ENCODE data around the gene DSN1.

Gene DSN1

DNA sequence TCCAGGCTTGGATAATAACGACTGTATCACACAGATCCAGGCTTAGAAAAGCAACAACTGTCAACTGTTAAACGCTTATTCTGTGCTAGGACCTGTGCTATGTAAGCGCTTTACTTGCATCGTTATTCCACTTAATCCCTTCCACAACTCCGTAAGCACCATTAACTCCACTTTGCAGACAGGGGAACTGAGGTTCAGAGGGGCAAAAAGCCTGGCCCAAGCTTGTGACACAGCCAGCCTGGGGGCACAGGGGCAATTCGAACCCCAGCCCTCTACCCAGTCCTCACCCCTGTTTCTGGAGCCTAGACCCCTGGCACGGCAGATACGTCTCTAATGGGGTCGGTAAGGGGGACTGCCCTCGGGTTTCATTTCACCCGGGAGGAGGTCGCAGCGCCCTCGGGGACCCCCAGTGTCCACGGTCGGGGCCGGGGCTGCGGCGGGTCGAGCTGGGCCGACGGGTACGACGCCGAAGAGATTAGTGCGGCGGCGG, 411 bp downstream of the DSN1 start:
- DNase-seq (ENCODE audit: low spot score in 2 of 2) (no peak), ATAC-seq (replicated peaks; ENCODE audit: extremely low read depth, poor library complexity, severe bottlenecking) (no peak)
- Mint-ChIP-seq H3K4me1 (peaks cover 21% of the 10 kb centered on the region), H3K27ac (ENCODE audit: low read depth) (peak overlapping the region; percentile 96), H3K9me3 (no peaks in the 10 kb centered on the region), H3K27me3 (no peaks in the 10 kb centered on the region), H3K36me3 (ENCODE audit: insufficient read depth) (peaks cover 18% of the 10 kb centered on the region), H3K4me3 (peak overlapping the region; percentile 82)

DNA sequence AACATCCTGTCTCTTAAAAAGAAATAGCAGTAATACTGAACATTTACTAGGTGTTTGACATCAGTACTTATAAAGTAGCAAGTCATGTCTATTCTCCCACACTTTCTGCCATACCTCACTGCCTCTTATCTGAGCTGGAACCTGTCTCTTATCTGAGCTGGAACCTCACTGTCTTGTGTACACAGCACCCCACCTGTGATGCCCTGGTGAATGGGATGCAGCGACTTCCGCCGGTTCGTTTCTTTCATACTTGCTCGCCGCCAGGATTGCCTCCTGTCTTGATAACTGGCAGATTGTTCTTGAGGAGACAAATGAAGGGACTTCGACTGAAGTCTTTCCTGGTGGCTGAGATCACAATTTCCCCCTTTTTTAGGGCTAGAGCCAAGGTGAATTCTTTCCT, 2.9 kb downstream of the DSN1 start:
- no peak overlapping the region for H3K4me3 Mint-ChIP-seq
- no peak for DNase-seq (ENCODE audit: low spot score in 2 of 2)
- no peak for ATAC-seq (replicated peaks; ENCODE audit: extremely low read depth, poor library complexity, severe bottlenecking)
- no peaks in the 10 kb centered on the region for H3K9me3 Mint-ChIP-seq
- no peaks in the 10 kb centered on the region for H3K27me3 Mint-ChIP-seq
- H3K27ac Mint-ChIP-seq (ENCODE audit: low read depth): no peak overlapping the region
- H3K36me3 Mint-ChIP-seq (ENCODE audit: insufficient read depth): peaks cover 20% of the 10 kb centered on the region
- H3K4me1 Mint-ChIP-seq: peaks cover 21% of the 10 kb centered on the region

DNA sequence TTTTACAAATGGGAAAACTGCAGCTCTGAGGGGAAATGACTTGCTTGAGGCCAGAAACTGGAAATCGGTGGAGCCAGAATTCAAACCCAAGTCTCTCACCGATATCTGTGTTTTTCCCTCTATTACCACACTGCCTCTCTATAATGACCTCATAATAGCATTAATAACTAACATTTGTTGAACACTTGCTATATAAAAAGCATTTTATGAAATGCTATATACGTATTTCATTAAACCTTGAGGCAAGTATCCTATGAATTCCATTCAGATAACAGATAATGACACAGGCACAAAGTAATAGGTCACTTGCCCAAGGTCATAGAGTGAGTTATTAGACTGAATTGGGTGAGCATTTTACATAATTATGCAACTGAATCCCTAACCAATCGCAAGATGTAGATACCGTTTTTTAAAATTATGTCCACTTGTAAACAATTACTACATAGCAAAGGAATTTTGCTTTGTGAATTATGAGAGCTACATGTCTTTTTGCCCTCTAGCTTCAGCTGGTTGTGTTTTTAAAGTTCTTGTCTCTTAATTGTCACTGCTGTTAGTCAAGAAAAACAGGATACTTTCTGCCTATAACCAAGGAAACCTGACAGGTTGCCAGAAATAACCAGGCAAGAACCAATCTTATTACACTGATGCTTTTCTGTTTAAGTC, 4.7 kb downstream of the DSN1 start:
- Mint-ChIP-seq H3K36me3 (ENCODE audit: insufficient read depth) (peaks cover 21% of the 10 kb centered on the region), H3K27ac (ENCODE audit: low read depth) (no peak overlapping the region)
- ATAC-seq (replicated peaks; ENCODE audit: extremely low read depth, poor library complexity, severe bottlenecking): no peak

DNA sequence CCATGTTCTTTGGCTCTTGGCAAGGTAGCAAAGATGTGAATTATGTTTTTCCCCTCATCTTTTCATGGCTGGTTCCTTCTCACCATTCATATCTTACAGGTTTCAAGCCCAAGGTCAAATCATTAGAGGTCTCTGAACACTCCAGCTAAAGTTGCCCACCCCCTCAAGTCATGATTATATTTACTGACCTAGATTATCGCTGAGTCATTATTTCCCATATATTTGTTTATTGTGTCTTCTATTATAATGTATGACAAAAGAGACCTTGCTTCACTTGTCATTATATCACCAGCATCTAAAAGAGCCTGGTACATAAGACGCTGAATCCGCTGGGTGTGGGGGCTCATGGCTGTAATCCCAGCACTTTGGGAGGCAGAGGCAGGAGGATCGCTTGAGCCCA, 12.4 kb downstream of the DSN1 start:
- DNase-seq (ENCODE audit: low spot score in 2 of 2): no peak
- H3K36me3 Mint-ChIP-seq (ENCODE audit: insufficient read depth): peaks cover 17% of the 10 kb centered on the region
- H3K27ac Mint-ChIP-seq (ENCODE audit: low read depth): no peak overlapping the region
- H3K9me3 Mint-ChIP-seq: no peaks in the 10 kb centered on the region
- H3K4me3 Mint-ChIP-seq: no peak overlapping the region
- H3K4me1 Mint-ChIP-seq: peaks cover 6% of the 10 kb centered on the region
- no peaks in the 10 kb centered on the region for H3K27me3 Mint-ChIP-seq
- no peak for ATAC-seq (replicated peaks; ENCODE audit: extremely low read depth, poor library complexity, severe bottlenecking)

More for the DNA sequence above, 4.7 kb downstream of the DSN1 start:
- Mint-ChIP-seq H3K4me1 (peaks cover 16% of the 10 kb centered on the region), H3K4me3 (no peak overlapping the region), H3K27me3 (no peaks in the 10 kb centered on the region), H3K9me3 (no peaks in the 10 kb centered on the region)
- DNase-seq (ENCODE audit: low spot score in 2 of 2): no peak

DNA sequence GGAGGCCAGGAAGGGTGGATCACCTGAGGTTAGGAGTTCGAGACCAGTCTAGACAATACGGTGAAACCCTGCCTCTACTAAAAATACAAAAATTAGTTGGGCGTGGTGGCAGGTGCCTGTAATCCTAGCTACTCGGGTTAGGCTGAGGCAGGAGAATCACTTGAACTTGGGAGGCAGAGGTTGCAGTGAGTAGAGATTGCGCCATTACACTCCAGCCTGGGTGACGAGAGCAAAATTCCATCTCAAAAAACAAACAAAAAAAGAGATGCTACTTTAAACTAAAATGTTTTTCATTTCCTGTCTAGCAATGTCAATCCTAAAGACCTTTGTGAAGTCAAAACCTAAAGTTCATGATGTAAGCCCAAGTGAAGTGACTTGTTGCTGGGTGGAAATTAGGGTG, 12.9 kb downstream of the DSN1 start:
- Mint-ChIP-seq H3K4me3 (no peak overlapping the region), H3K36me3 (ENCODE audit: insufficient read depth) (peaks cover 15% of the 10 kb centered on the region), H3K27ac (ENCODE audit: low read depth) (no peak overlapping the region), H3K4me1 (peaks cover 6% of the 10 kb centered on the region), H3K9me3 (no peaks in the 10 kb centered on the region), H3K27me3 (no peaks in the 10 kb centered on the region)
- ATAC-seq (replicated peaks; ENCODE audit: extremely low read depth, poor library complexity, severe bottlenecking): no peak
- DNase-seq (ENCODE audit: low spot score in 2 of 2): no peak

DNA sequence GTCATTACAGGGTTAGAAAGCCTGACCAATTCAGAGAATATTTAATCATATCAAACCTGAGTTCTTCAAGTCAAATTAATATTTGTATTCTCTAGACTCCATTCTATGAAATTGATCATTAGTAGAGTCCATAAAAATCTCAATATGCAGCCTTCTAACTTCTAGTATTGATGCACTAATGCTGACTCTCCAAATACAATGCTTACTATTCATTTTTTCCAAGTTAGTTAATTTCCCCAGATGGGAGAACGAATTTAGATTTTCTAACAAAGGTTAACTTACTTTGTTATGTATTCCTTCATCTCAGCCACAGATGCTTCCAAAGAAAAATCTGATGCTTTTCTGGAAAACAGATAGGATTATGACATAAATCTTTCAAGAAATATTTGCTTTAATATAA, 15.3 kb downstream of the DSN1 start:
- Mint-ChIP-seq H3K9me3 (no peaks in the 10 kb centered on the region), H3K27me3 (no peaks in the 10 kb centered on the region), H3K27ac (ENCODE audit: low read depth) (peak overlapping the region; percentile 33), H3K36me3 (ENCODE audit: insufficient read depth) (peaks cover 8% of the 10 kb centered on the region), H3K4me3 (no peak overlapping the region), H3K4me1 (peaks cover 6% of the 10 kb centered on the region)
- no peak for DNase-seq (ENCODE audit: low spot score in 2 of 2)
- ATAC-seq (replicated peaks; ENCODE audit: extremely low read depth, poor library complexity, severe bottlenecking): no peak

DNA sequence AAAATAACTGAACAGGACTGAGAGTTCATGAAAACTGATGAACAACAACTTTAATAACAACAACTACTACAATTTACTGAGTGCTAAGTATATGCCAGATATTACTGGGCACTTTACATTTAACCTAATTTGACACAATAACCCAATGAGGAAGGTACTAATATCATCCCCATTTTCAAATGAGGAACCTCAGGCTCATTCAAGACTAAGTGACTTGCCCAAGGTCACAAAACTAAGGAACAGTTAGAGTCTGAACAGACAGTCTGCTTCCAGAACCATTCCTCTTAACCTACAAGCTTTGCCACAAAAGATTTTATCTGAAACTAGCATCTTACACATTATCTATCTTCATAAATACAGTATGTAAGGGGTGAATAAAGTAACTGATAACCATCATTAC, 17.1 kb downstream of the DSN1 start:
- peaks cover 19% of the 10 kb centered on the region for H3K36me3 Mint-ChIP-seq (ENCODE audit: insufficient read depth)
- peaks cover 6% of the 10 kb centered on the region for H3K4me1 Mint-ChIP-seq
- no peak for DNase-seq (ENCODE audit: low spot score in 2 of 2)
- no peak overlapping the region for H3K4me3 Mint-ChIP-seq
- no peaks in the 10 kb centered on the region for H3K27me3 Mint-ChIP-seq
- H3K9me3 Mint-ChIP-seq: no peaks in the 10 kb centered on the region
- ATAC-seq (replicated peaks; ENCODE audit: extremely low read depth, poor library complexity, severe bottlenecking): no peak
- H3K27ac Mint-ChIP-seq (ENCODE audit: low read depth): no peak overlapping the region

DNA sequence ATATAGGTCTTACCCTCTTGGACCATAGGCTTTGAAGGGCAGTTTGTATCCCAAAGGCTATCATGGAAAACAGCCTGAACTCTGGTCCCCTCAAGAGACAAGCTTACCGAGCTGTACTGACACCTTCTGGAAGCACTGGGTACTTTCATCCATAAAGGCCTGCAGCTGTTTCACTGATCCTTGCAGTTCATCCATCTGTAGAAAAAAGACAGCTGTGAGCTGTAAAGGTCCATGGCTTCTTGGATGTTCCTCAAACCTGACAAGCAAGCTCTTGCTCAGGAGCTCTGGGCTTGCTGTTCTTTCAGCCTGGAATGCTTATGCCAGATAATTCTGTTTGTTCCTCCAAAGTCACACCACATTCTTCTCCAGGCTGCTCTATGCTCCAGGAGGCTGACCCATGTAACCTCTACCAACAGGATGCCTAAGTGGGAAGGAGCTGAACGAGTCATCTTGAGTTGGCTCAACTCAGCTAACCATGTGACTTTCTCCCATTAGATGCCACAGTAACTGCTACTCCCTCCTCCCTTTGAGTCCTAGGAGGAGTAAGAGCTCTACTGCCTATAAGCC, 18.8 kb downstream of the DSN1 start:
- DNase-seq (ENCODE audit: low spot score in 2 of 2): peak in 1 of 2 donors; percentile 18
- H3K9me3 Mint-ChIP-seq: no peaks in the 10 kb centered on the region
- peaks cover 17% of the 10 kb centered on the region for H3K36me3 Mint-ChIP-seq (ENCODE audit: insufficient read depth)
- no peaks in the 10 kb centered on the region for H3K27me3 Mint-ChIP-seq
- H3K27ac Mint-ChIP-seq (ENCODE audit: low read depth): no peak overlapping the region
- peaks cover 6% of the 10 kb centered on the region for H3K4me1 Mint-ChIP-seq
- no peak overlapping the region for H3K4me3 Mint-ChIP-seq
- peak; percentile 68 for ATAC-seq (replicated peaks; ENCODE audit: extremely low read depth, poor library complexity, severe bottlenecking)

DNA sequence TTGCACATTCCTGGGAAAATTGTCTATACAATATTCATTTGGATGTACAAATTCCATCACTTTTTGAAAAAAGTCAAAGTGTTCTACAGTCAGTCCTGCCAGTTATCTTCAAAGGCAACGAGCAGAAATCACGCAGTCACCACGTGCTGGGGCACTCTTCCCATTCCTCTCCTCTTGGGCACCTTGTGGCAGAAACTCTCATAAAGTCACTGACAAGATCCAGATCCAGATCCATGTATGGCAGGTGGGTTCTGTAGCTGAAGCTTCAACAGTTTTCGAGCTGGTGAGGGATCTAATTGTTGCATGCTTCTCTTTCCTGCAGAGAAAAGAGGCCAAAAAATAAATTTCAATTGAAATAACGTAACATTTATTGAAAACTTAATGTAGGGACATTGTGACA, 21.0 kb downstream of the DSN1 start:
- Mint-ChIP-seq H3K27ac (ENCODE audit: low read depth) (no peak overlapping the region), H3K27me3 (no peaks in the 10 kb centered on the region), H3K4me1 (peaks cover 3% of the 10 kb centered on the region), H3K36me3 (ENCODE audit: insufficient read depth) (peaks cover 14% of the 10 kb centered on the region), H3K4me3 (no peak overlapping the region), H3K9me3 (no peaks in the 10 kb centered on the region)
- no peak for ATAC-seq (replicated peaks; ENCODE audit: extremely low read depth, poor library complexity, severe bottlenecking)
- DNase-seq (ENCODE audit: low spot score in 2 of 2): no peak

DNA sequence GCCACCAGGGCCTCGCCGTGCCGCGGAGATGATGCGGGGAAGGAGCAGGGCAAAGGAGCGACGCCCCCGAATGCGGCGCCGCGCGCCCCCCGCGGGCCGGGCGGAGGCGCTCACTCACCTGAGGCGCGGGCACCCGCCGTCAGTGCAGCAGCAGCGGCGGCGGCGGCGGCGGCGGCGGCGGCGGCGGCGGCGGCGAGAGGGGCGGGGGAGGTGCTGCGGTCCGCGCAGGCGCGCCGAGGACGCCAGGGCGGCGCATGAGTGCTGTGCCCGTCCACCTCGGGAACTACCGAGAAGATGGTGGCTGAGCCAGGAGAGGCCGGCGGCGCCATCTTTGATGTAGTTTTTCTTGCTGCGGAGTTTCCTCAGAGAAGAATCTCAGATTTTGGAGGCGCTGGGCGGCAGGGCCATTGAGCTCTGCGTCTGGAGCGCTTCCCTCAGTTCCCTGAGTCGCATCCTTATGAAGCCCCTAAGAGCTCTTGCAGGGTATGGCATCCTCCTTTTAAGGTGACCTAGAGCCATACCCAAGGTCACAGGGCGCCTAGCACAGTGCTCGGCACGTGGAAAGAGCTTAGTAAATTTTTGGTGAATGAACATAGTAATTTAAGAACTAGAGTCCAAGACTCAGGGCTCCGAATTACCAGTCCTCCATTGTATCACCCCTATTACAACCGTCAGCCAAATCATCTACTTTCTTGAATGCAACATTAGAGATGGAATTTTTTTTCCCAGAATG, 27.5 kb downstream of the DSN1 start, which contains the start of gene NDRG3:
Gene NDRG3, minus strand, starts transcription at position 164 of the 733 bp plus-strand sequence. CDS start 24,355 bp downstream, outside the sequence.
- Mint-ChIP-seq H3K4me3 (peak within 1 kb of the TSS; percentile 89), H3K27ac (ENCODE audit: low read depth) (peak within 1 kb of the TSS; percentile 73), H3K36me3 (ENCODE audit: insufficient read depth) (peaks cover 2% of the 10 kb centered on the region), H3K4me1 (peaks cover 34% of the 10 kb centered on the region), H3K27me3 (no peaks in the 10 kb centered on the region), H3K9me3 (no peaks in the 10 kb centered on the region)
- peak; percentile 99 for ATAC-seq (replicated peaks; ENCODE audit: extremely low read depth, poor library complexity, severe bottlenecking)
- peak; percentile 81 to 88 for DNase-seq (ENCODE audit: low spot score in 2 of 2)

DNA sequence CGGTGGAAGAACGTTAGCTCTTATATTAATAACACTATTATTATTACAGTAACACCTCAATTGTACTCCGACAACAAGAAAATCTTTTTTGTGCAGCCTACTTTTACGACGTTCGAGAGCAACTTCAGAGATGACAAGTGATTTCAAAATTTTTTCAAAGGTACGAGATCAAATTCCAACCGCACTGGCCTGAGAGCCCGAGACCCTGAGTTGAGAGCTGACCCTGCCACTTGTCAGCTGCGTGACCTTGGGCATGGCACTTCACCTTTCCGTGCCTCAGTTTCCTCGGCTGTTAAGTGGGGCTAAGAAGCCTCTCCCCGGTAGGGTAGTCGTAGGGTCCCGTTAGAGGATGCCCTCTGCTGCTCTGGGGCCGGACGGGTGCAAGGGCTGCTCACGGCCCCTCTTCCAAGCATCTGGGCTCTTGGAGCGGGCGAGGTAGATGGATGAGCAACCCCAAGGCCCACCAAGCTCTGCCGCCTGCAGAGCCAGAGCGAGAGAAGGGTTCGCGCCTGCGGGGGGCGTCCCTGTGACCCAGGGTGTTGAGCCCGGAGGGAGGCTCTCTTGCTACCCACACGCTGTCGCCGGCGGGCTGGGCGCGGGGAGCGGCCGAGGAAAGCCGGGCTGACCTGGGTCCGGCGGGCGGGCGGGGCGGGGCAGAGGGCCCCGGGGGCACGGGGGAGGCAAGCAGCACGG, 28.2 kb downstream of the DSN1 start:
- Mint-ChIP-seq H3K27me3 (no peaks in the 10 kb centered on the region), H3K9me3 (no peaks in the 10 kb centered on the region), H3K4me1 (peaks cover 38% of the 10 kb centered on the region), H3K27ac (ENCODE audit: low read depth) (peak overlapping the region; percentile 73), H3K4me3 (peak overlapping the region; percentile 89), H3K36me3 (ENCODE audit: insufficient read depth) (peaks cover 2% of the 10 kb centered on the region)
- ATAC-seq (replicated peaks; ENCODE audit: extremely low read depth, poor library complexity, severe bottlenecking) (peak; percentile 45), DNase-seq (ENCODE audit: low spot score in 2 of 2) (peak in 1 of 2 donors; percentile 18)

DNA sequence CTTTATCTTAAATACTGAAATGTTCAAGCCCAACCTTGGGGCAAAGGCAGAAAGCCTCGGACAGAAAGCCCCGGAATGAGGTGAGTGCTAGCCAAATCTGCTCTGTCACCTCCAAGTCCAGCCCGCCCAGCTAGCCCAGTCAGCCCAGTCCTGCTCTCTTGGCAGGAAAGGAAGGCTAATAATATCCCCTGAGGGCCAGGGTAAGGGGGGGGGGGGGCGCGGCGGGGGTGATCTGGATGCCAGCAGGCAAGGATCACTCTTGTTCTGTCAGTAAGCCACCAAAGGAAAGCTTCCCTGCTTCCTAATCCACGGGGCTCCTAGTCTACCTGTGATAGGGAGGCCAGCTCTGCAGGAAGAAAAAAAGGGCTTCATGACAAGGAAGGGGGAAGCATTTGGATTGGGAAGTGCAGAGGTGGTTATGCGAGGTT, 28.8 kb downstream of the DSN1 start:
- Mint-ChIP-seq H3K4me3 (peak overlapping the region; percentile 89), H3K9me3 (no peaks in the 10 kb centered on the region), H3K27ac (ENCODE audit: low read depth) (peak overlapping the region; percentile 73), H3K4me1 (peaks cover 38% of the 10 kb centered on the region), H3K27me3 (no peaks in the 10 kb centered on the region), H3K36me3 (ENCODE audit: insufficient read depth) (peaks cover 2% of the 10 kb centered on the region)
- no peak for ATAC-seq (replicated peaks; ENCODE audit: extremely low read depth, poor library complexity, severe bottlenecking)
- DNase-seq (ENCODE audit: low spot score in 2 of 2): no peak

Measured in central memory CD8-positive, alpha-beta T cell (primary cell).